Common myeloid progenitor, CD34-positive (primary cell): ENCODE data around the gene FHIT.
A peak's percentile ranks its signal among the peaks of the same experiment; 100 is the strongest.

Source experiments
- CTCF ChIA-PET: fragments of 350-600 bp; sonication (Branson Sonifier 250); formaldehyde crosslinking; loops from one replicate; lab custom pipeline; 2021; ENCODE audit warnings: antibody characterized with exemption; lab: Charles Lee
- POLR2A ChIA-PET: fragments of 350-600 bp; sonication (Branson Sonifier 250); formaldehyde crosslinking; loops from one replicate; lab custom pipeline; 2021; ENCODE audit warnings: antibody characterized with exemption; lab: Charles Lee
- DNase-seq, 3 donors: peaks; one replicate each; pipeline versions ENCODE4 v3.0.0 to v3.0.0-alpha.2; 2013
- H3K27ac ChIP-seq, 2 experiments: 1 replicate in 1 of 2; 2 replicates in 1 of 2; pipeline ENCODE4 v1.7.0; 2013; ENCODE audit warnings: inconsistent platforms in 2 of 2, low read length in 2 of 2, mild to moderate bottlenecking in 2 of 2, low read depth in 1 of 2, moderate library complexity in 1 of 2; ENCODE audit not compliant: severe bottlenecking in 2 of 2, insufficient read depth in 1 of 2, poor library complexity in 1 of 2
- H3K27me3 ChIP-seq, 5 experiments: replicated peaks in 2 of 5; 1 replicate in 3 of 5; 2 replicates in 2 of 5; pipeline versions ENCODE4 v1.6.1 to v1.7.0; 2013; ENCODE audit warnings: low read length in 4 of 5, mild to moderate bottlenecking in 2 of 5, moderate library complexity in 2 of 5, inconsistent platforms in 1 of 5; ENCODE audit not compliant: insufficient read depth in 5 of 5, control insufficient read depth in 4 of 5
- H3K36me3 ChIP-seq, 4 experiments: 1 replicate in 2 of 4; 2 replicates in 2 of 4; pipeline versions ENCODE4 v1.6.1 to v1.7.0; 2013; ENCODE audit warnings: low read length in 3 of 4, control low read depth in 1 of 4, mild to moderate bottlenecking in 1 of 4; ENCODE audit not compliant: control insufficient read depth in 4 of 4, insufficient read depth in 4 of 4
- H3K4me1 ChIP-seq, 4 experiments: 1 replicate in 3 of 4; 2 replicates in 1 of 4; pipeline versions ENCODE4 v1.6.1 to v1.7.1; 2013; ENCODE audit warnings: low read length in 3 of 4, mild to moderate bottlenecking in 3 of 4, control low read depth in 1 of 4, inconsistent platforms in 1 of 4, moderate library complexity in 1 of 4; ENCODE audit not compliant: control insufficient read depth in 4 of 4, insufficient read depth in 4 of 4; ENCODE audit errors: control extremely low read depth in 1 of 4
- H3K4me3 ChIP-seq, 7 experiments: 1 replicate in 4 of 7; 2 replicates in 3 of 7; pipeline versions ENCODE4 v1.5.1 to v1.7.0; 2013; ENCODE audit warnings: mild to moderate bottlenecking in 7 of 7, low read length in 6 of 7, moderate library complexity in 6 of 7, inconsistent platforms in 2 of 7, low read depth in 2 of 7, control low read depth in 1 of 7; ENCODE audit not compliant: insufficient read depth in 4 of 7, control insufficient read depth in 1 of 7; ENCODE audit errors: extremely low read depth in 1 of 7
- H3K9me3 ChIP-seq, 5 experiments: 1 replicate in 4 of 5; 2 replicates in 1 of 5; pipeline versions ENCODE4 v1.6.1 to v1.7.1; 2013; ENCODE audit warnings: low read length in 4 of 5, mild to moderate bottlenecking in 2 of 5, inconsistent platforms in 1 of 5, low read depth in 1 of 5, moderate library complexity in 1 of 5; ENCODE audit not compliant: control insufficient read depth in 4 of 5, insufficient read depth in 2 of 5; ENCODE audit errors: control extremely low read depth in 1 of 5
- WGBS: methylation state at CpG from one replicate; pipeline ENCODE4 v1.1.5; 2013; ENCODE audit not compliant: insufficient coverage; 5-methylcytosine and 5-hydroxymethylcytosine counted together

Gene FHIT

DNA sequence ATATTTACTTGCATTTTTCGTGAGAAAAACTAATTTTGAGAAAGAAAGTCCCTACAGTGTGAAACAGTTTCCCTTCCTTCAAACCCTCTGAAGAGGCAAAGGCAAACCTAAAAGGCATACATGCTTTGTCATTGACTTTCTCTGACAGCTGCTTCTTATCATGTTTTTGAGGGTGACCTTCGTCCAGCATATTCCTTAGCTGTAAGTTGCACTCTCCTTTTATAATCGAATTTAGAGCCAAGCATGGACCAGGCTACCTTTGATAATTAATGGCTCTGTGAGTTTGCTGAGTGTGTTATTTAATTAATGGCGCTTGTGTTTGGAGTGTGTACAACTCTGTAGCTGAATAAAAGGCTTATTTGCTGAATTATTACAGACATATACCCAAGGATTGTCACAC, 1517.2 kb downstream of the FHIT start:
- H3K4me1 ChIP-seq = peaks cover 0 to 37% (median 12%) of the 10 kb centered on the region in 4 experiments
- ChIA-PET CTCF (no interaction called here), POLR2A (no interaction called here)
- H3K27me3 ChIP-seq = peaks cover 0 to 39% (median 8%) of the 10 kb centered on the region in 5 experiments
- whole genome bisulfite sequencing = 100% methylated on average over 2 of the region's 4 CpGs
- H3K4me3 ChIP-seq = no peak overlapping the region
- no peaks in the 10 kb centered on the region for H3K9me3 ChIP-seq
- H3K27ac ChIP-seq = no peak overlapping the region
- H3K36me3 ChIP-seq = no peaks in the 10 kb centered on the region
- DNase-seq = no peak

DNA sequence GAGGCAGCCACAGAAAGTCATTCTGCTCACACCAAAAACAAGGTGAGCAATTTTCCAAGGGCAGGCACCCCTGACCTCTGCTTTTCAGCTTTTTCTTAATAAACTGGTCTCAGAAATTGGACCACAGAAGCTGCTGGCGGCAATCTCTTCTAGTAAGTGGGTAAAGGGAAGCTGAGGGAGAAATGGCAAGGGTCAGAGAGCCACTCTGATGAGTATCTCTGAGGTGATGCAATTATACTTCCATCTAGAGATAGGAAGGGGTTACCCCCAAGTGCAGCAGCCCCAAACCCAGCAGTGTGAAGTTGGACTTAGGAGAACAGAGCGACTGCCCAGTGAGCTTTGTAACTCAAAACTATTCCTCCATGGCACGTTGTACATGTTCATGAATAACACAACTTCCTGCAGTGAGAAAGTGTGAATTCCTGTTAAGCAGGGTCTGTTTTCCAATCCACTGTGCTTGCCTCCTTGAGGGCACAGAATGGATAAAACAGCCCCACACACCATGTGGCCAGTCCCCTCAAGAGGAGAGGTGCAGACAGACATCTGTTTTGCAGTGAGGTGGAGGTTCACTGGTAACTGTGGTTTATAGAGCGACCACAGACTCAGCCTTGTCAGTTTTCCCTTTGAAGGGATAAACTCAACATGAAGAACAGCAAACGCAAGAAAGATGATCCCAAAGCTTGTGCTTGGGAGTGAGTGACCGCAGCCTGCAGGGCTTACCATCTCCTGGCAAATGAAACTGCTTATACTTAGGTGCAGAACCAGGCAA, 1518.0 kb downstream of the FHIT start:
- H3K36me3 ChIP-seq = no peaks in the 10 kb centered on the region
- no peak overlapping the region for H3K27ac ChIP-seq
- H3K9me3 ChIP-seq = no peaks in the 10 kb centered on the region
- DNase-seq = peak in 1 of 3 donors; percentile 19
- no peak overlapping the region for H3K4me3 ChIP-seq
- WGBS = 92% methylated on average over 4 of the region's 6 CpGs
- CTCF ChIA-PET = no interaction called here
- POLR2A ChIA-PET = no interaction called here
- peaks cover 0 to 37% (median 12%) of the 10 kb centered on the region in 4 experiments for H3K4me1 ChIP-seq
- H3K27me3 ChIP-seq = peaks cover 0 to 39% (median 8%) of the 10 kb centered on the region in 5 experiments

DNA sequence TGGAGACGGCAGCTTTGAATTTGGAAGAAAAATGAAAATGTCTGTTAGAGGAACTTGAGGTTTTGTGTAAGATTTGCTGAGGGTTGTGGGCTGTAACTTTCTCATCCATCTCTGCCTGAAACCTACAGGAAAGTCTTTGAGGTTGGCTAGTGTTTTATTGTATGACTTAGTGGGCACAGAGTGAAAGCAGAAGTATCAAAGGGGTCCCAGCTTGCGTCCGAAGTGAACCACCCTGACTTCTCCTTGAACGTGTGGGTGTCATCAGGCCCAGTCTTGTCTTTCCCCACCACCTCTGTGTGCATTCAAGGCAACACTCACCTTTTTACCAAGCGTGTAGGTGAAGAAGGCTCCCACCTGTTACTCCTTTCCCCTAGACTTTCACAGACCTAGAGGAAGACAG, 1519.3 kb downstream of the FHIT start:
- ChIA-PET CTCF (interaction anchor here (0.6 kb wide), 1 partner anchor 42 kb away, joined by 3 read pairs; no protein-coding TSS in a partner anchor), POLR2A (no interaction called here)

DNA sequence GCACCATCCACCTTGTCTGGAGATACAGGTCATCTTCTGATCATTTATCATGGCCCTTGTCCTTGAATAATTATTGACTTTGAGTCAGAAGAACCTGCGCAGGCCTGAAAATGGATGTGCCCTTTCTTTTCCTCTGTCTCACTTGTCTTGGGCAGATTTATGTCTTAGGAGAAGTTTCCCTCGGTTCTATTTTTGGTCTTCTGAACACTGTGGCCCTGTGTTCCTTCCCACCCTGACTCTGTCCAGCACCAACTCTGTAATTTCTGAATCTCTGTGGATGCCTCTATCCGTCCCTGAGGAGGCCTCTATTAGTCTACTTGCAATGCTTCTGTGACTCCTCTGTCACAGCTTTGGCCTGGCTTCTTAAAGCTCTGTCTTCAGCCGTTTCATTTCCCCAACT, 1520.7 kb downstream of the FHIT start:
- Histone ChIP-seq H3K27ac (no peak overlapping the region), H3K27me3 (peaks cover 0 to 38% (median 8%) of the 10 kb centered on the region in 5 experiments), H3K4me1 (peaks cover 0 to 43% (median 12%) of the 10 kb centered on the region in 4 experiments), H3K9me3 (peaks cover 0 to 3% (median 0%) of the 10 kb centered on the region in 5 experiments), H3K4me3 (no peak overlapping the region), H3K36me3 (no peaks in the 10 kb centered on the region)
- 91% methylated on average over 4 of the region's 4 CpGs for WGBS
- DNase-seq = no peak
- POLR2A ChIA-PET = no interaction called here
- CTCF ChIA-PET = no interaction called here

More for the DNA sequence above, 1519.3 kb downstream of the FHIT start:
- peaks cover 0 to 39% (median 8%) of the 10 kb centered on the region in 5 experiments for H3K27me3 ChIP-seq
- no peaks in the 10 kb centered on the region for H3K9me3 ChIP-seq
- H3K36me3 ChIP-seq = no peaks in the 10 kb centered on the region
- H3K27ac ChIP-seq = no peak overlapping the region
- H3K4me3 ChIP-seq = peak overlapping the region in 1 of 7 experiments; percentile 14
- WGBS = 2% methylated on average over 4 of the region's 5 CpGs
- peak; percentile 46 to 93 (median 92) for DNase-seq
- H3K4me1 ChIP-seq = peaks cover 0 to 42% (median 12%) of the 10 kb centered on the region in 4 experiments

DNA sequence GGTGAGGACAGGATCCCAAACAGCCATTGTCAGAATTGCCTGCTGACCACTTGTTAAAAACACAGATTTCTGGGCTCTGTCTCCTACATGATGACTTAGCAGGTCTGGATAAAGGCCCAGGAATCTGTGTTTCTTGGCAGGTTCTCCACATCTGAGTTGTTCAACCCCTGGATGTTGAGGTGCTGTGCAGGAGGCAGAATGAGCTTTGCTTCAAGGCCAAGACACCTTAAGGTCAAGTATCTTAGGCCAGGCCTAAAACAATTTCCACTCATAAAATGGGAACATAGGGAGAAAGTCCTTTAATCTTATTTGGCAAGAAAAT, 1522.7 kb downstream of the FHIT start:
- Histone ChIP-seq H3K27me3 (peaks cover 0 to 24% (median 3%) of the 10 kb centered on the region in 5 experiments), H3K36me3 (no peaks in the 10 kb centered on the region), H3K4me1 (peaks cover 0 to 37% (median 11%) of the 10 kb centered on the region in 4 experiments), H3K27ac (no peak overlapping the region), H3K4me3 (no peak overlapping the region), H3K9me3 (peaks cover 0 to 6% (median 0%) of the 10 kb centered on the region in 5 experiments)
- CTCF ChIA-PET = no interaction called here
- DNase-seq = no peak
- POLR2A ChIA-PET = no interaction called here

DNA sequence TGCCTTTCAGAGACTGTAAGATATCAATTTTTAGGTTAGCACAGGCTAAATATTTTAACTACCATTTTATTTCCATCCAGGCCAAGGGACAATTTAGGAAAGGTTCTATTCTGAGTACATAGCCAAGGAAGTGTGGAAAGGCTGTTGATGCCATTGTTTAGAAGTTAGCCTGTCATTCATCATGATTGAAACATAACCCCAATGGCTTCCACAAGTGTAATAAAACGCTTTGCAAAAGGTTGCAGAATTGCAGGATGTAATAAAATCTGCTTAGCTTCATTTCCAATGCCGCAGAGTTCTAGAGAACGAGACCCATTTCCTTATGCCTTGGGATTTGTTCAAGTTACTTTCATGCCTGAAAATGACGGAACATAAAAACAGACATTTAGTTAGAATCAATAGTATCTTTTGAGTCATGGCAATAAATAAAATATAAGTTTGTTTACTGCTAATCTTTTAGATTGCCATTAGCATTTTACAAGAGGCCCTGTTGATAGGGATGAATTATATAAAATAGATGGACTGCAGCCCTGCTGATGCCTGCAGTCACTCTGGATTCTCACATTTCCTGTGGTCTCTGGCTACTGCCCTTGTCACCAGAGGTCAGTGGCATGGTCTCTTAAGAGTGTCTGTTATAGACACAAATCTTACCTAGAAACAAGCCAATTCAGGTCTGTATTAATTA, 1523.2 kb downstream of the FHIT start:
- no peak for DNase-seq
- H3K36me3 ChIP-seq = no peaks in the 10 kb centered on the region
- peaks cover 0 to 6% (median 0%) of the 10 kb centered on the region in 5 experiments for H3K9me3 ChIP-seq
- no peak overlapping the region for H3K4me3 ChIP-seq
- ChIA-PET POLR2A (no interaction called here), CTCF (no interaction called here)
- WGBS = 94% methylated on average over 3 of the region's 4 CpGs
- H3K27ac ChIP-seq = no peak overlapping the region
- H3K4me1 ChIP-seq = peaks cover 0 to 32% (median 11%) of the 10 kb centered on the region in 4 experiments
- peaks cover 0 to 19% (median 3%) of the 10 kb centered on the region in 5 experiments for H3K27me3 ChIP-seq

DNA sequence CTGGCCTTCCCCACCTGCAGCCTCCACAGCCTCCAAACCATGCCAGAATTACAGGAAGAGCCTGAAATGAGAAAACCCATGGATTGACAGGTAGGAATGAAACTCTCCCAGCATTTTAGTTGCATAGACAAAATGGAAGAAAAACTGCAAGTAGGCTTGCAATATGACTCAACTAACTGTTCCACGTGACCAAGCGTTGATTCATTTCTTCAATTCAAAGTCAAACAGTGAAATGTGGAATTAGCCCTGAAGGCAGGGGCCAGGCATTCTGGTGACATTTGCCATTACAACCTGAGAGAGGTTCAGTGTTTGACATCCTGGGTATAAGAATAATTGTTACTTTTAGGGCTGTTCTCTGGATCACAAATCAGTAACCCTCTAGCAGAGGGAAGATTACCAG, 1525.0 kb downstream of the FHIT start:
- DNase-seq = no peak
- ChIA-PET CTCF (no interaction called here), POLR2A (no interaction called here)
- no peak overlapping the region for H3K4me3 ChIP-seq
- 96% methylated on average over 2 of the region's 2 CpGs for WGBS
- peaks cover 0 to 6% (median 0%) of the 10 kb centered on the region in 5 experiments for H3K9me3 ChIP-seq
- no peaks in the 10 kb centered on the region for H3K36me3 ChIP-seq
- H3K4me1 ChIP-seq = peaks cover 0 to 15% (median under 1%) of the 10 kb centered on the region in 4 experiments
- peaks cover 0 to 17% (median 3%) of the 10 kb centered on the region in 5 experiments for H3K27me3 ChIP-seq
- no peak overlapping the region for H3K27ac ChIP-seq
